WTC11 (cell line): ENCODE results near the gene ALK. TPM values are rescaled to one million over a fixed set of nuclear protein-coding genes. Genes with fewer than 3 reads are reported as not detected.

Source experiments
- ATAC-seq: fragments of 200-7000 bp; cut with Tn5 transposase; 2 replicates; pipeline ENCODE4 v1.10.0; 2021; ENCODE audit warnings: mild to moderate bottlenecking, moderate library complexity
- CTCF ChIA-PET: fragments of 300-600 bp; sonication (Branson Sonifier 250); formaldehyde crosslinking; loops from one replicate; lab custom pipeline; 2021; ENCODE audit warnings: antibody characterized with exemption; lab: Charles Lee
- POLR2A ChIA-PET: fragments of 350-600 bp; sonication (Branson Sonifier 250); formaldehyde crosslinking; loops from one replicate; lab custom pipeline; 2021; ENCODE audit warnings: antibody characterized with exemption; lab: Charles Lee
- DNase-seq: peaks from one replicate; pipeline ENCODE4 v3.0.0; 2021; ENCODE audit warnings: low spot score
- H3K27ac Mint-ChIP-seq: 2 replicates; pipeline ENCODE4 v1.8.0; 2021; ENCODE audit warnings: mixed read lengths
- H3K27me3 Mint-ChIP-seq: 2 replicates; pipeline ENCODE4 v1.8.0; 2021; ENCODE audit warnings: low read depth, mild to moderate bottlenecking, moderate library complexity, mixed read lengths
- H3K36me3 Mint-ChIP-seq: 2 replicates; pipeline ENCODE4 v1.8.0; 2021; ENCODE audit warnings: mixed read lengths
- H3K4me1 Mint-ChIP-seq: 2 replicates; pipeline ENCODE4 v1.8.0; 2022; ENCODE audit warnings: mixed read lengths
- H3K4me3 Mint-ChIP-seq: 2 replicates; pipeline ENCODE4 v1.8.0; 2021; ENCODE audit warnings: mild to moderate bottlenecking, moderate library complexity, mixed read lengths
- H3K9me3 Mint-ChIP-seq: 2 replicates; pipeline ENCODE4 v1.8.0; 2021; ENCODE audit warnings: mixed read lengths
- RELA ChIP-seq: sonication (generic); formaldehyde crosslinking; IDR thresholded peaks from 2 replicates; pipeline ENCODE4 v1.8.1; 2022; ENCODE audit warnings: missing genetic modification reagents, mild to moderate bottlenecking, borderline replicate concordance
- SMAD4 ChIP-seq: sonication (generic); formaldehyde crosslinking; IDR thresholded peaks from 2 replicates; pipeline ENCODE4 v1.8.0; 2022; ENCODE audit warnings: mild to moderate bottlenecking, missing genetic modification reagents
- TEAD1 ChIP-seq: sonication (generic); formaldehyde crosslinking; IDR thresholded peaks from 2 replicates; pipeline ENCODE4 v1.8.0; 2022; ENCODE audit warnings: mild to moderate bottlenecking, missing genetic modification reagents
- ZNF317 ChIP-seq: sonication (generic); formaldehyde crosslinking; IDR thresholded peaks from 2 replicates; pipeline ENCODE4 v1.8.1; 2023; ENCODE audit warnings: low read depth, mild to moderate bottlenecking, moderate library complexity, missing genetic modification reagents, borderline replicate concordance
- total RNA-seq: library from RNA; stranded (reverse); gene quantifications from 3 replicates; pipeline ENCODE4 v1.2.3, GENCODE V29; 2021
- TF ChIP-seq, protein P1 (sequence below): sonication (generic); formaldehyde crosslinking; IDR thresholded peaks from 2 replicates; pipeline ENCODE4 v1.8.0; 2022; ENCODE audit warnings: missing genetic modification reagents
- TF ChIP-seq, protein P2 (sequence below): sonication (generic); formaldehyde crosslinking; IDR thresholded peaks from 2 replicates; pipeline ENCODE4 v1.8.1; 2022; ENCODE audit warnings: mild to moderate bottlenecking, moderate library complexity, missing genetic modification reagents
- TF ChIP-seq, protein P3 (sequence below): sonication (generic); formaldehyde crosslinking; IDR thresholded peaks from 2 replicates; pipeline ENCODE4 v1.8.0; 2023; ENCODE audit warnings: missing genetic modification reagents, mild to moderate bottlenecking, borderline replicate concordance
- TF ChIP-seq, protein P4 (sequence below): fragments of 250-450 bp; sonication (Bioruptor Pico); conservative IDR thresholded peaks from 2 replicates; pipeline ENCODE4 v1.9.0; 2021; ENCODE audit warnings: mild to moderate bottlenecking
- TF ChIP-seq, protein P5 (sequence below): fragments of 250-450 bp; sonication (Bioruptor Pico); IDR thresholded peaks from 2 replicates; pipeline ENCODE4 v1.9.0; 2021; ENCODE audit warnings: moderate library complexity, mild to moderate bottlenecking, inconsistent platforms, borderline replicate concordance
- TF ChIP-seq, protein P6 (sequence below): sonication (generic); formaldehyde crosslinking; IDR thresholded peaks from 2 replicates; pipeline ENCODE4 v1.8.1; 2023; ENCODE audit warnings: mild to moderate bottlenecking, missing genetic modification reagents, moderate library complexity
- TF ChIP-seq, protein P7 (sequence below): fragments of 250-450 bp; sonication (Bioruptor Pico); IDR thresholded peaks from 2 replicates; pipeline ENCODE4 v1.9.0; 2021; ENCODE audit warnings: mild to moderate bottlenecking

The ALK gene
- total RNA-seq, 1 experiment from 2014 or later: not detected

DNA sequence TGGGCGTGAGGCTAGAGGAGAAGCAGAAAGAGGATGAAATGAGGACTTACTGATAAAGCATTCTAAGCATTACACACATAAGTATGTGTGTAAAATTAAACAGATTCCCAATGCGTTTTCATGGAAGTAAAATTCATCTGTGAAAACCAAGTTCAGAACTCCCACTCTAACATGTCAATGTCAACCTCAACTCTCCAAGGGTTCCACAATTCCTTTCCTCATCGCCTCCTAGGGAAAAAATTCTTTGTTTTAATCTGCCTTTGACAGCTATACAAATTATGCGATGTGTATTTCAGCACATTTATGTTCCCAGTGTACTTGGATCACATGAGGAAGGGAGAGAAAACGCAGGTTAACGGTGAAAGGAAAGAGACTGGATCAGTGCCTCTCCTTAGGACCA is 729.6 kb downstream of the ALK start (continued):
- TF ChIP-seq, protein P1, sequence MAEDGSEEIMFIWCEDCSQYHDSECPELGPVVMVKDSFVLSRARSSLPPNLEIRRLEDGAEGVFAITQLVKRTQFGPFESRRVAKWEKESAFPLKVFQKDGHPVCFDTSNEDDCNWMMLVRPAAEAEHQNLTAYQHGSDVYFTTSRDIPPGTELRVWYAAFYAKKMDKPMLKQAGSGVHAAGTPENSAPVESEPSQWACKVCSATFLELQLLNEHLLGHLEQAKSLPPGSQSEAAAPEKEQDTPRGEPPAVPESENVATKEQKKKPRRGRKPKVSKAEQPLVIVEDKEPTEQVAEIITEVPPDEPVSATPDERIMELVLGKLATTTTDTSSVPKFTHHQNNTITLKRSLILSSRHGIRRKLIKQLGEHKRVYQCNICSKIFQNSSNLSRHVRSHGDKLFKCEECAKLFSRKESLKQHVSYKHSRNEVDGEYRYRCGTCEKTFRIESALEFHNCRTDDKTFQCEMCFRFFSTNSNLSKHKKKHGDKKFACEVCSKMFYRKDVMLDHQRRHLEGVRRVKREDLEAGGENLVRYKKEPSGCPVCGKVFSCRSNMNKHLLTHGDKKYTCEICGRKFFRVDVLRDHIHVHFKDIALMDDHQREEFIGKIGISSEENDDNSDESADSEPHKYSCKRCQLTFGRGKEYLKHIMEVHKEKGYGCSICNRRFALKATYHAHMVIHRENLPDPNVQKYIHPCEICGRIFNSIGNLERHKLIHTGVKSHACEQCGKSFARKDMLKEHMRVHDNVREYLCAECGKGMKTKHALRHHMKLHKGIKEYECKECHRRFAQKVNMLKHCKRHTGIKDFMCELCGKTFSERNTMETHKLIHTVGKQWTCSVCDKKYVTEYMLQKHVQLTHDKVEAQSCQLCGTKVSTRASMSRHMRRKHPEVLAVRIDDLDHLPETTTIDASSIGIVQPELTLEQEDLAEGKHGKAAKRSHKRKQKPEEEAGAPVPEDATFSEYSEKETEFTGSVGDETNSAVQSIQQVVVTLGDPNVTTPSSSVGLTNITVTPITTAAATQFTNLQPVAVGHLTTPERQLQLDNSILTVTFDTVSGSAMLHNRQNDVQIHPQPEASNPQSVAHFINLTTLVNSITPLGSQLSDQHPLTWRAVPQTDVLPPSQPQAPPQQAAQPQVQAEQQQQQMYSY: no peak
- TF ChIP-seq, protein P2, sequence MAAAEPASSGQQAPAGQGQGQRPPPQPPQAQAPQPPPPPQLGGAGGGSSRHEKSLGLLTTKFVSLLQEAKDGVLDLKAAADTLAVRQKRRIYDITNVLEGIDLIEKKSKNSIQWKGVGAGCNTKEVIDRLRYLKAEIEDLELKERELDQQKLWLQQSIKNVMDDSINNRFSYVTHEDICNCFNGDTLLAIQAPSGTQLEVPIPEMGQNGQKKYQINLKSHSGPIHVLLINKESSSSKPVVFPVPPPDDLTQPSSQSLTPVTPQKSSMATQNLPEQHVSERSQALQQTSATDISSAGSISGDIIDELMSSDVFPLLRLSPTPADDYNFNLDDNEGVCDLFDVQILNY (CRISPR knock-in tag): no peak

DNA sequence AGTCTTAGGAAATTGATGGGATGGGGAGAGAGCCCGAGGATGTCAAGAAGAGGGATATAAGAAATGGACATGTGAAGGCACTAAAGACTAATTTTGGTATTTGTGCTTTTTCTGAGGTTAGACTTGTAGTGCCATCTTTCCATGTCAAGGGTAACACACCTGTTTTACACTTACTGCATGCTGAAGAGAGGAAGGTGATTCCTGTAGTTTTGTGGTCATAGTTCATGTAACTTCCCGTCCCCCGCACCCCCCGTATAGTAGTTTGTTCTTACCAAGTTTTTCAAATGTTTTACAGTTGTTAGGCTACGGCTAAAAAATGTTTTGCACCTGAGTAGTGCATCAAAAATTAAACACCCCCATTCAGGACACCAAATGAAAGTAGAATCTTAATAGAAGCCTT is 732.3 kb downstream of the ALK start:
- TF ChIP-seq, protein P3, sequence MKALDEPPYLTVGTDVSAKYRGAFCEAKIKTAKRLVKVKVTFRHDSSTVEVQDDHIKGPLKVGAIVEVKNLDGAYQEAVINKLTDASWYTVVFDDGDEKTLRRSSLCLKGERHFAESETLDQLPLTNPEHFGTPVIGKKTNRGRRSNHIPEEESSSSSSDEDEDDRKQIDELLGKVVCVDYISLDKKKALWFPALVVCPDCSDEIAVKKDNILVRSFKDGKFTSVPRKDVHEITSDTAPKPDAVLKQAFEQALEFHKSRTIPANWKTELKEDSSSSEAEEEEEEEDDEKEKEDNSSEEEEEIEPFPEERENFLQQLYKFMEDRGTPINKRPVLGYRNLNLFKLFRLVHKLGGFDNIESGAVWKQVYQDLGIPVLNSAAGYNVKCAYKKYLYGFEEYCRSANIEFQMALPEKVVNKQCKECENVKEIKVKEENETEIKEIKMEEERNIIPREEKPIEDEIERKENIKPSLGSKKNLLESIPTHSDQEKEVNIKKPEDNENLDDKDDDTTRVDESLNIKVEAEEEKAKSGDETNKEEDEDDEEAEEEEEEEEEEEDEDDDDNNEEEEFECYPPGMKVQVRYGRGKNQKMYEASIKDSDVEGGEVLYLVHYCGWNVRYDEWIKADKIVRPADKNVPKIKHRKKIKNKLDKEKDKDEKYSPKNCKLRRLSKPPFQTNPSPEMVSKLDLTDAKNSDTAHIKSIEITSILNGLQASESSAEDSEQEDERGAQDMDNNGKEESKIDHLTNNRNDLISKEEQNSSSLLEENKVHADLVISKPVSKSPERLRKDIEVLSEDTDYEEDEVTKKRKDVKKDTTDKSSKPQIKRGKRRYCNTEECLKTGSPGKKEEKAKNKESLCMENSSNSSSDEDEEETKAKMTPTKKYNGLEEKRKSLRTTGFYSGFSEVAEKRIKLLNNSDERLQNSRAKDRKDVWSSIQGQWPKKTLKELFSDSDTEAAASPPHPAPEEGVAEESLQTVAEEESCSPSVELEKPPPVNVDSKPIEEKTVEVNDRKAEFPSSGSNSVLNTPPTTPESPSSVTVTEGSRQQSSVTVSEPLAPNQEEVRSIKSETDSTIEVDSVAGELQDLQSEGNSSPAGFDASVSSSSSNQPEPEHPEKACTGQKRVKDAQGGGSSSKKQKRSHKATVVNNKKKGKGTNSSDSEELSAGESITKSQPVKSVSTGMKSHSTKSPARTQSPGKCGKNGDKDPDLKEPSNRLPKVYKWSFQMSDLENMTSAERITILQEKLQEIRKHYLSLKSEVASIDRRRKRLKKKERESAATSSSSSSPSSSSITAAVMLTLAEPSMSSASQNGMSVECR: no peak
- no peak for TF ChIP-seq TEAD1 (CRISPR knock-in tag)
- TF ChIP-seq, protein P4, sequence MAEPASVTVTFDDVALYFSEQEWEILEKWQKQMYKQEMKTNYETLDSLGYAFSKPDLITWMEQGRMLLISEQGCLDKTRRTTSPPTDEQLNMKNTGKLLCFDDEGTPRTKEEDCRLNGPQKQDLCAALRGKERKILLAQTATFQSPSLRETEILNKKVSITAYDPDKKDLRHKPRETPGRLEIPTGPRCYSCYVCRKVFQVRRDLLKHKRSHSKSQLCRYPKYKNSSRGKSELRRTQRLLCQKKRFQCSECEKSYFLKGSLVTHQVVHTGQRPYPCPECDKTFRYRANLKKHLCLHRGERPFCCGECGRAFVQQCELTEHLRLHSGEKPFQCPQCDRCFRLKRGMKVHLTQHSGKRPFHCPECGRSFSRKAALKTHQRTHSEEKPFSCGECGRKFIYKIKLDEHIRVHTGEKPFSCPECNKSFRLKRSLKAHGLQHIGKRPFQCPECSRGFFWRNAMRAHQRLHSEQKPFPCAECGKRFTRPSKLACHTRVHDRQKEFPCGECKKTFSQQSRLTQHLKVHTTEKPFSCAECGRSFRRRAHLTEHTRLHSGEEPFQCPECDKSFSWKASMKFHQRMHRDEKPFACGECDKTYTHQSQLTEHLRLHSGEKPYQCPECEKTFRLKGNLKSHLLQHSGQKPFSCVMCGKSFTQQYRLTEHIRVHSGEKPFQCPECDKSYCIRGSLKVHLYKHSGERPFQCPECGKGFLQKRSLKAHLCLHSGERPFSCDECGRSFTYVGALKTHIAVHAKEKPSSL (CRISPR knock-in tag): no peak
- no peak for TF ChIP-seq RELA (CRISPR knock-in tag)
- TF ChIP-seq, protein P5, sequence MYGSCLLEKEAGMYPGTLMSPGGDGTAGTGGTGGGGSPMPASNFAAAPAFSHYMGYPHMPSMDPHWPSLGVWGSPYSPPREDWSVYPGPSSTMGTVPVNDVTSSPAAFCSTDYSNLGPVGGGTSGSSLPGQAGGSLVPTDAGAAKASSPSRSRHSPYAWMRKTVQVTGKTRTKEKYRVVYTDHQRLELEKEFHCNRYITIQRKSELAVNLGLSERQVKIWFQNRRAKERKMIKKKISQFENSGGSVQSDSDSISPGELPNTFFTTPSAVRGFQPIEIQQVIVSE: no peak
- TF ChIP-seq, protein P6, sequence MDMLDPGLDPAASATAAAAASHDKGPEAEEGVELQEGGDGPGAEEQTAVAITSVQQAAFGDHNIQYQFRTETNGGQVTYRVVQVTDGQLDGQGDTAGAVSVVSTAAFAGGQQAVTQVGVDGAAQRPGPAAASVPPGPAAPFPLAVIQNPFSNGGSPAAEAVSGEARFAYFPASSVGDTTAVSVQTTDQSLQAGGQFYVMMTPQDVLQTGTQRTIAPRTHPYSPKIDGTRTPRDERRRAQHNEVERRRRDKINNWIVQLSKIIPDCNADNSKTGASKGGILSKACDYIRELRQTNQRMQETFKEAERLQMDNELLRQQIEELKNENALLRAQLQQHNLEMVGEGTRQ (CRISPR knock-in tag): no peak
- no peak for TF ChIP-seq SMAD4 (CRISPR knock-in tag)
- TF ChIP-seq ZNF317 (CRISPR knock-in tag): no peak
- TF ChIP-seq, protein P7, sequence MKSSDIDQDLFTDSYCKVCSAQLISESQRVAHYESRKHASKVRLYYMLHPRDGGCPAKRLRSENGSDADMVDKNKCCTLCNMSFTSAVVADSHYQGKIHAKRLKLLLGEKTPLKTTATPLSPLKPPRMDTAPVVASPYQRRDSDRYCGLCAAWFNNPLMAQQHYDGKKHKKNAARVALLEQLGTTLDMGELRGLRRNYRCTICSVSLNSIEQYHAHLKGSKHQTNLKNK (CRISPR knock-in tag): no peak
- Mint-ChIP-seq H3K27me3 (peaks cover 2% of the 10 kb centered on the region; the same call in 1 of the 2 replicates), H3K4me1 (no peaks in the 10 kb centered on the region), H3K36me3 (peaks cover 7% of the 10 kb centered on the region), H3K4me3 (no peak overlapping the region), H3K27ac (no peak overlapping the region), H3K9me3 (peaks cover 10% of the 10 kb centered on the region)
- ChIA-PET CTCF (no interaction called here), POLR2A (no interaction called here)
- ATAC-seq (no peak), DNase-seq (no peak)
